OCI-LY7 (cell line): ENCODE measurements around the gene CMSS1. TPM values are rescaled to one million over a fixed set of nuclear protein-coding genes. Genes with fewer than 3 reads are reported as not detected.

Source experiments
- BruUV-seq: library from RNA; stranded (reverse); fragments of 400-500 nt; replicated peaks from 2 replicates; lab custom pipeline; 2021; lab: Mats Ljungman, UMichigan
- CTCF ChIA-PET: fragments of 300-600 bp; sonication (Branson Sonifier 250); formaldehyde crosslinking; loops from one replicate; lab custom pipeline; 2022; ENCODE audit warnings: antibody characterized with exemption; ENCODE audit not compliant: unreplicated experiment; lab: Charles Lee
- POLR2A ChIA-PET: fragments of 300-600 bp; sonication (Branson Sonifier 250); formaldehyde crosslinking; loops from one replicate; lab custom pipeline; 2022; ENCODE audit warnings: antibody characterized with exemption; lab: Charles Lee
- DNase-seq: peaks from one replicate; pipeline ENCODE4 v3.0.0-alpha.2; 2015; ENCODE audit warnings: low spot score
- H2AFZ ChIP-seq: fragments of 200-600 bp; sonication (generic), shearing (Covaris generic); 2 replicates; pipeline ENCODE4 v1.6.1; 2014; ENCODE audit warnings: mild to moderate bottlenecking, antibody characterized with exemption, low read length, moderate library complexity
- H3K27ac ChIP-seq: fragments of 200-600 bp; sonication (generic); 2 replicates; pipeline ENCODE4 v1.5.1; 2014; ENCODE audit warnings: mixed run types, low read depth, mild to moderate bottlenecking, moderate library complexity, low read length, inconsistent platforms; ENCODE audit not compliant: poor library complexity, severe bottlenecking
- H3K36me3 ChIP-seq: fragments of 200-600 bp; sonication (generic); 2 replicates; pipeline ENCODE4 v1.6.1; 2014; ENCODE audit warnings: mild to moderate bottlenecking, antibody characterized with exemption, low read length, moderate library complexity, mixed read lengths; ENCODE audit not compliant: insufficient read depth
- H3K4me1 ChIP-seq: fragments of 200-600 bp; sonication (generic); 2 replicates; pipeline ENCODE4 v1.5.1; 2014; ENCODE audit warnings: mild to moderate bottlenecking, low read length; ENCODE audit not compliant: insufficient read depth, poor library complexity, severe bottlenecking
- H3K4me2 ChIP-seq: fragments of 200-600 bp; sonication (generic); 2 replicates; pipeline ENCODE4 v1.6.1; 2014; ENCODE audit warnings: mild to moderate bottlenecking, low read length
- H3K4me3 ChIP-seq: fragments of 200-600 bp; sonication (generic); 2 replicates; pipeline ENCODE4 v1.5.1; 2014; ENCODE audit warnings: mild to moderate bottlenecking, low read depth, low read length; ENCODE audit not compliant: poor library complexity, severe bottlenecking
- H3K79me2 ChIP-seq: fragments of 200-600 bp; sonication (generic); 2 replicates; pipeline ENCODE4 v1.6.1; 2016; ENCODE audit warnings: low read depth, mild to moderate bottlenecking, low read length, moderate library complexity, mixed read lengths; ENCODE audit not compliant: insufficient read depth
- H3K9me2 ChIP-seq: fragments of 200-600 bp; sonication (generic); 2 replicates; pipeline ENCODE4 v1.6.1; 2016; ENCODE audit warnings: mild to moderate bottlenecking, low read length, mixed read lengths; ENCODE audit not compliant: insufficient read depth
- H3K9me3 ChIP-seq: fragments of 200-600 bp; sonication (generic); 2 replicates; pipeline ENCODE4 v1.6.1; 2014; ENCODE audit warnings: mild to moderate bottlenecking, mixed run types, low read length, mixed read lengths
- H4K20me1 ChIP-seq: fragments of 200-600 bp; sonication (generic); 2 replicates; pipeline ENCODE4 v1.6.1; 2014; ENCODE audit warnings: mild to moderate bottlenecking, antibody characterized with exemption, low read length, moderate library complexity, mixed read lengths; ENCODE audit not compliant: insufficient read depth
- CTCF ChIP-seq: fragments of 200-600 bp; sonication (generic); conservative IDR thresholded peaks from 2 replicates; pipeline ENCODE4 v1.5.1; 2014; ENCODE audit warnings: mild to moderate bottlenecking, antibody characterized with exemption, low read length, moderate library complexity, mixed read lengths
- EZH2phosphoT487 ChIP-seq: fragments of 200-600 bp; sonication (generic); IDR thresholded peaks from 2 replicates; pipeline ENCODE4 v1.6.1; 2018; ENCODE audit warnings: low read depth, borderline replicate concordance, mild to moderate bottlenecking, mixed run types, antibody characterized with exemption, low read length, moderate library complexity, mixed read lengths
- intact Hi-C: fragments of 100-400 bp; cut with micrococcal nuclease; formaldehyde crosslinking; loops from one replicate; pipeline ENCODE4 v1.10.0; 2022; ENCODE audit not compliant: unreplicated experiment
- total RNA-seq, 2 experiments: library from RNA; depleted of rRNA in 1 of 2; stranded (reverse); fragments of >200 nt in 1 of 2; shearing (Covaris generic) in 1 of 2; gene quantifications; 2 replicates each; pipeline ENCODE4 v1.2.3, GENCODE V29; 2014 to 2022

CMSS1 gene
- total RNA-seq, 2 experiments from 2014 or later: 25.7 to 46.6 TPM

- H3K4me1 ChIP-seq: no peaks in the 10 kb centered on the region
- H3K9me3 ChIP-seq: no peaks in the 10 kb centered on the region
- H2AFZ ChIP-seq: no peak overlapping the region
- intact Hi-C loops: no loop called here
- no peak for DNase-seq
- no peak overlapping the region for H3K4me3 ChIP-seq
- no peaks in the 10 kb centered on the region for H3K79me2 ChIP-seq
- ChIA-PET CTCF (no interaction called here), POLR2A (interaction anchor here (0.9 kb wide), 1 partner anchor 197 kb away, joined by 4 read pairs; no protein-coding TSS in a partner anchor)
- no peaks in the 10 kb centered on the region for H3K9me2 ChIP-seq
- H3K36me3 ChIP-seq: no peaks in the 10 kb centered on the region
- no TSS peak for BruUV-seq
- H4K20me1 ChIP-seq: no peaks in the 10 kb centered on the region
- no peak for TF ChIP-seq CTCF
- TF ChIP-seq EZH2phosphoT487: no peak
- no peak overlapping the region for H3K27ac ChIP-seq
- H3K4me2 ChIP-seq: no peak overlapping the region
Observed at GRCh38 chr3:99777210-99777549, 40.5 kb upstream of the CMSS1 start.

- intact Hi-C loops: no loop called here
- POLR2A ChIA-PET: interaction anchor here (0.6 to 1.0 kb wide), 4 partner anchors 19 to 422 kb away, joined by 3 to 4 read pairs (median 3); no protein-coding TSS in a partner anchor
Observed at GRCh38 chr3:99777708-99778107, 40.0 kb upstream of the CMSS1 start.

More at GRCh38 chr3:99777708-99778107, 40.0 kb upstream of the CMSS1 start:
- H3K4me2 ChIP-seq: no peak overlapping the region
- no peaks in the 10 kb centered on the region for H3K9me3 ChIP-seq
- no peak overlapping the region for H2AFZ ChIP-seq
- H3K79me2 ChIP-seq: no peaks in the 10 kb centered on the region
- H3K4me3 ChIP-seq: no peak overlapping the region
- TF ChIP-seq CTCF (no peak), EZH2phosphoT487 (no peak)
- H3K36me3 ChIP-seq: no peaks in the 10 kb centered on the region
- DNase-seq: no peak
- no peaks in the 10 kb centered on the region for H3K4me1 ChIP-seq
- H4K20me1 ChIP-seq: no peaks in the 10 kb centered on the region
- no peaks in the 10 kb centered on the region for H3K9me2 ChIP-seq
- CTCF ChIA-PET: no interaction called here
- no TSS peak for BruUV-seq
- H3K27ac ChIP-seq: no peak overlapping the region
